K562 (cell line): Measurements from ENCODE around the gene HADHB. TPM values are rescaled to one million over a fixed set of nuclear protein-coding genes. Genes with fewer than 3 reads are reported as not detected.

Experiments
- ATAC-seq: fragments of 200-7000 bp; cut with Tn5 transposase; 3 replicates; pipeline ENCODE4 v1.9.1; 2020; ENCODE audit warnings: moderate library complexity
- BruUV-seq: library from RNA; stranded (reverse); fragments of 400-500 nt; replicated peaks from 2 replicates; lab custom pipeline; 2021; lab: Mats Ljungman, UMichigan
- CTCF ChIA-PET: fragments of 300-600 bp; formaldehyde crosslinking; extraction: SDS; loops from one replicate; lab custom pipeline; 2021; ENCODE audit warnings: low intra/inter-chr PET ratio; lab: Yijun Ruan, JAX
- POLR2A ChIA-PET: fragments of 300-600, 350-650 bp; sonication (Branson Sonifier 250); formaldehyde crosslinking; extraction: SDS; loops from one replicate; lab custom pipeline; 2021; ENCODE audit warnings: antibody characterized with exemption, inconsistent platforms; lab: Yijun Ruan, JAX
- DNase-seq, 4 experiments: peaks; one replicate each; pipeline versions ENCODE4 v3.0.0 to v3.0.0-alpha.2; 2011 to 2018; ENCODE audit warnings: low spot score in 3 of 4, mixed read lengths in 3 of 4; ENCODE audit errors: extremely low read depth in 1 of 4
- FAIRE-seq: peaks from 2 replicates; lab custom pipeline; 2011; peaks lifted over from hg19 to GRCh38; lab: Jason Lieb, UNC
- H2AFZ ChIP-seq: 2 replicates; pipeline ENCODE4 v1.6.0; 2011; ENCODE audit warnings: low read depth, low read length, control low read depth, inconsistent platforms
- H3K27ac ChIP-seq: fragments of 200-600 bp; 3 replicates; pipeline ENCODE4 v1.8.0; 2011; ENCODE audit warnings: low read depth, mild to moderate bottlenecking, control low read depth, inconsistent platforms, low read length, moderate library complexity, mixed read lengths; ENCODE audit errors: extremely low read depth
- H3K27me3 ChIP-seq, 2 experiments: fragments of 300-600 bp in 1 of 2; 2 replicates in 1 of 2; 3 replicates in 1 of 2; pipeline versions ENCODE4 v1.6.0 to v1.8.0; 2011; ENCODE audit warnings: inconsistent platforms in 2 of 2, low read length in 2 of 2, mild to moderate bottlenecking in 1 of 2, mixed read lengths in 1 of 2, moderate library complexity in 1 of 2; ENCODE audit not compliant: control insufficient read depth in 2 of 2, insufficient read depth in 2 of 2
- H3K36me3 ChIP-seq: fragments of 300-600 bp; 3 replicates; pipeline ENCODE4 v1.8.0; 2011; ENCODE audit warnings: mild to moderate bottlenecking, low read length, inconsistent platforms; ENCODE audit not compliant: control insufficient read depth, insufficient read depth
- H3K4me1 ChIP-seq, 2 experiments: fragments of 200-600 bp in 1 of 2; replicated peaks in 1 of 2; 2 replicates in 1 of 2; 3 replicates in 1 of 2; pipeline versions ENCODE4 v1.5.1 to v1.8.0; 2011; ENCODE audit warnings: inconsistent platforms in 2 of 2, low read length in 2 of 2, mild to moderate bottlenecking in 1 of 2, mixed read lengths in 1 of 2, moderate library complexity in 1 of 2; ENCODE audit not compliant: control insufficient read depth in 2 of 2, insufficient read depth in 2 of 2
- H3K4me2 ChIP-seq: 2 replicates; pipeline ENCODE4 v1.6.1; 2011; ENCODE audit warnings: low read length, control low read depth, inconsistent platforms, mixed read lengths; ENCODE audit not compliant: insufficient read depth
- H3K4me3 ChIP-seq: fragments of 200-600 bp; sonication (generic), shearing (Covaris generic); 2 replicates; pipeline ENCODE4 v1.5.1; 2016; ENCODE audit warnings: control low read depth, inconsistent platforms
- H3K79me2 ChIP-seq: fragments of 200-600 bp; 3 replicates; pipeline ENCODE4 v1.8.0; 2011; ENCODE audit warnings: low read length, inconsistent platforms; ENCODE audit not compliant: control insufficient read depth, insufficient read depth
- H3K9ac ChIP-seq, 2 experiments: 2 replicates each; pipeline versions ENCODE4 v1.6.0 to v1.6.1; 2011; ENCODE audit warnings: low read depth in 2 of 2, low read length in 2 of 2, control low read depth in 1 of 2, inconsistent platforms in 1 of 2, mild to moderate bottlenecking in 1 of 2, mixed read lengths in 1 of 2; ENCODE audit not compliant: insufficient read depth in 1 of 2
- H3K9me1 ChIP-seq: one replicate; pipeline ENCODE4 v1.6.0; 2011; ENCODE audit warnings: inconsistent platforms, mild to moderate bottlenecking, low read length, moderate library complexity; ENCODE audit not compliant: control insufficient read depth, insufficient read depth
- H3K9me3 ChIP-seq: replicated peaks from 2 replicates; pipeline ENCODE4 v1.5.1; 2011; ENCODE audit warnings: low read depth, low read length, inconsistent platforms; ENCODE audit not compliant: control insufficient read depth, insufficient read depth
- H4K20me1 ChIP-seq: replicated peaks from 2 replicates; pipeline ENCODE4 v1.6.1; 2011; ENCODE audit warnings: low read length, inconsistent platforms, mixed read lengths; ENCODE audit not compliant: control insufficient read depth, insufficient read depth
- ARID1B ChIP-seq: fragments of 450-650 bp; IDR thresholded peaks from 2 replicates; pipeline ENCODE4 v1.6.1; 2016; ENCODE audit warnings: antibody characterized with exemption, mild to moderate bottlenecking, inconsistent platforms
- CBX8 ChIP-seq: fragments of 200-600 bp; sonication (generic); IDR thresholded peaks from 2 replicates; pipeline ENCODE4 v1.6.1; 2012; ENCODE audit warnings: borderline replicate concordance, mixed run types, low read depth, mild to moderate bottlenecking, moderate library complexity, mixed read lengths, low read length, control low read depth, inconsistent platforms; ENCODE audit not compliant: poor library complexity, severe bottlenecking; ENCODE audit errors: extremely low read depth
- HDGF ChIP-seq: fragments of 450-650 bp; IDR thresholded peaks from 2 replicates; pipeline ENCODE4 v1.6.1; 2016
- HMBOX1 ChIP-seq: sonication (generic); IDR thresholded peaks from 2 replicates; pipeline ENCODE4 v1.6.1; 2016
- ZNF12 ChIP-seq: sonication (generic); formaldehyde crosslinking; IDR thresholded peaks from 2 replicates; pipeline ENCODE4 v1.4.0; 2020; ENCODE audit warnings: mild to moderate bottlenecking, missing genetic modification reagents
- WGBS: fragments of 100-300 bp; shearing (Covaris generic); methylation state at CpG from one replicate; pipeline ENCODE4 v1.1.6; 2016; ENCODE audit warnings: low coverage, mixed read lengths; ENCODE audit not compliant: insufficient coverage; ENCODE audit errors: missing lambda C conversion rate; 5-methylcytosine and 5-hydroxymethylcytosine counted together
- in situ Hi-C: fragments of 300-500 bp; cut with MboI; formaldehyde crosslinking; loops from 4 replicates; pipeline ENCODE4 v1.15.0; 2018; ENCODE audit warnings: inconsistent platforms, mixed read lengths
- intact Hi-C: fragments of 100-400 bp; cut with micrococcal nuclease; formaldehyde crosslinking; loops from 2 replicates; pipeline ENCODE4 v1.14.2; 2022
- polyA plus RNA-seq, 8 experiments: library from polyadenylated mRNA; depleted of rRNA in 4 of 8; stranded (reverse) in 5 of 8; unstranded in 3 of 8; fragments of >200 nt; fragmentation: Nextera tagmentation in 2 of 8; fragmentation: Illumina TruSeq in 1 of 8; extraction: Ambion mirVana in 2 of 8; extraction: Trizol in 1 of 8; gene quantifications; 2 replicates each; pipeline versions ENCODE4 v1.2.1 to v1.2.3, GENCODE V29; 2011 to 2014; ENCODE audit warnings: inconsistent platforms in 1 of 8, missing spikeins in 1 of 8
- total RNA-seq, 7 experiments: library from RNA; depleted of rRNA in 6 of 7; stranded (reverse); fragments of >200 nt in 6 of 7; fragmentation: Illumina TruSeq in 2 of 7; extraction: Trizol in 2 of 7; gene quantifications; 2 replicates each; pipeline versions ENCODE4 v1.2.1 to v1.2.3, GENCODE V29; 2011 to 2021; ENCODE audit warnings: low replicate concordance in 1 of 7
- TF ChIP-seq, protein P1 (sequence below): sonication (generic); formaldehyde crosslinking; IDR thresholded peaks from 2 replicates; pipeline ENCODE4 v1.9.0; 2022; ENCODE audit warnings: mild to moderate bottlenecking, missing genetic modification reagents
- TF ChIP-seq, protein P2 (sequence below), 2 experiments: fragments of 450-650 bp; formaldehyde crosslinking in 1 of 2; IDR thresholded peaks; 2 replicates each; pipeline versions ENCODE4 v1.4.0 to v1.6.1; 2014 to 2020; ENCODE audit warnings: mild to moderate bottlenecking in 2 of 2, borderline replicate concordance in 1 of 2, low read depth in 1 of 2

The HADHB gene
- total and polyA plus RNA-seq, 9 of the 15 experiments (the other 6 are each of a cell fraction or from before 2014, with no cell fraction given): 67.3 to 199 (median 100) TPM

- intact Hi-C loops: no loop called here
- peaks cover 0 to 10% of the 10 kb centered on the region in 2 experiments; a peak in 2 of 5 replicates for H3K27me3 ChIP-seq
- no TSS peak for BruUV-seq
- H2AFZ ChIP-seq: peak overlapping the region; percentile 70; the same call in 1 of the 2 replicates
- DNase-seq (peak in 1 of 4 experiments; percentile 27), ATAC-seq (peak; percentile 23)
- H3K36me3 ChIP-seq: no peaks in the 10 kb centered on the region
- CTCF ChIA-PET: no interaction called here
- no peak overlapping the region for H3K4me3 ChIP-seq
- H3K9me3 ChIP-seq: no peaks in the 10 kb centered on the region
- H3K4me1 ChIP-seq: peaks cover 15 to 31% of the 10 kb centered on the region in 2 experiments
- H3K27ac ChIP-seq: no peak overlapping the region; the same call in 2 of the 3 replicates
- peak overlapping the region; percentile 57 for H3K4me2 ChIP-seq
- POLR2A ChIA-PET: interaction anchor here (0.6 to 1.6 kb wide), 11 partner anchors 8 to 247 kb away, joined by 3 to 10 read pairs (median 3); partner anchors contain the start of genes ADGRF3 and SELENOI
- H3K79me2 ChIP-seq: no peaks in the 10 kb centered on the region
- in situ Hi-C loops: no loop called here
- peaks cover 3% of the 10 kb centered on the region for H3K9me1 ChIP-seq
- H4K20me1 ChIP-seq: no peaks in the 10 kb centered on the region
- peak overlapping the region; percentile 17 to 19; a peak in 2 of 4 replicates for H3K9ac ChIP-seq
- TF ChIP-seq HMBOX1: peak; percentile 66
- TF ChIP-seq ARID1B: no peak
- TF ChIP-seq HDGF: peak; percentile 61; the same call in 1 of the 2 replicates
- 0 out of 2 replicates have a peak, but pooled peaks have one; percentile 24 for TF ChIP-seq ZNF12
- no peak for TF ChIP-seq CBX8
- TF ChIP-seq, protein P1, sequence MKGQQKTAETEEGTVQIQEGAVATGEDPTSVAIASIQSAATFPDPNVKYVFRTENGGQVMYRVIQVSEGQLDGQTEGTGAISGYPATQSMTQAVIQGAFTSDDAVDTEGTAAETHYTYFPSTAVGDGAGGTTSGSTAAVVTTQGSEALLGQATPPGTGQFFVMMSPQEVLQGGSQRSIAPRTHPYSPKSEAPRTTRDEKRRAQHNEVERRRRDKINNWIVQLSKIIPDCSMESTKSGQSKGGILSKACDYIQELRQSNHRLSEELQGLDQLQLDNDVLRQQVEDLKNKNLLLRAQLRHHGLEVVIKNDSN (CRISPR knock-in tag): peak; percentile 9; the same call in 1 of the 2 replicates
- TF ChIP-seq, protein P2, sequence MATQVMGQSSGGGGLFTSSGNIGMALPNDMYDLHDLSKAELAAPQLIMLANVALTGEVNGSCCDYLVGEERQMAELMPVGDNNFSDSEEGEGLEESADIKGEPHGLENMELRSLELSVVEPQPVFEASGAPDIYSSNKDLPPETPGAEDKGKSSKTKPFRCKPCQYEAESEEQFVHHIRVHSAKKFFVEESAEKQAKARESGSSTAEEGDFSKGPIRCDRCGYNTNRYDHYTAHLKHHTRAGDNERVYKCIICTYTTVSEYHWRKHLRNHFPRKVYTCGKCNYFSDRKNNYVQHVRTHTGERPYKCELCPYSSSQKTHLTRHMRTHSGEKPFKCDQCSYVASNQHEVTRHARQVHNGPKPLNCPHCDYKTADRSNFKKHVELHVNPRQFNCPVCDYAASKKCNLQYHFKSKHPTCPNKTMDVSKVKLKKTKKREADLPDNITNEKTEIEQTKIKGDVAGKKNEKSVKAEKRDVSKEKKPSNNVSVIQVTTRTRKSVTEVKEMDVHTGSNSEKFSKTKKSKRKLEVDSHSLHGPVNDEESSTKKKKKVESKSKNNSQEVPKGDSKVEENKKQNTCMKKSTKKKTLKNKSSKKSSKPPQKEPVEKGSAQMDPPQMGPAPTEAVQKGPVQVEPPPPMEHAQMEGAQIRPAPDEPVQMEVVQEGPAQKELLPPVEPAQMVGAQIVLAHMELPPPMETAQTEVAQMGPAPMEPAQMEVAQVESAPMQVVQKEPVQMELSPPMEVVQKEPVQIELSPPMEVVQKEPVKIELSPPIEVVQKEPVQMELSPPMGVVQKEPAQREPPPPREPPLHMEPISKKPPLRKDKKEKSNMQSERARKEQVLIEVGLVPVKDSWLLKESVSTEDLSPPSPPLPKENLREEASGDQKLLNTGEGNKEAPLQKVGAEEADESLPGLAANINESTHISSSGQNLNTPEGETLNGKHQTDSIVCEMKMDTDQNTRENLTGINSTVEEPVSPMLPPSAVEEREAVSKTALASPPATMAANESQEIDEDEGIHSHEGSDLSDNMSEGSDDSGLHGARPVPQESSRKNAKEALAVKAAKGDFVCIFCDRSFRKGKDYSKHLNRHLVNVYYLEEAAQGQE (IDR thresholded peaks at IDR 0.05; ENCODE audit: borderline replicate concordance): peak; percentile 55
- TF ChIP-seq, protein P2 (CRISPR knock-in tag; IDR thresholded peaks at IDR 0.05; ENCODE audit: low read depth): no peak
- TF ChIP-seq, all 486 proteins: peak for 5
- WGBS: 47% methylated on average over 7 of the region's 8 CpGs
- peak; percentile 69 for FAIRE-seq
Measured at GRCh38 chr2:26317377-26318105, 72.8 kb downstream of the HADHB start.
